Activated effector memory CD4-positive, alpha-beta T cell treated with anti-CD3 and anti-CD28 coated beads, Interleukin-2, amount 50 U/mL, for 16 hours (primary cell): ENCODE results near the gene PTPRCAP.
A peak's percentile ranks its signal among the peaks of the same experiment; 100 is the strongest.
"Not testable (repeated sequence)": the region's sequence is repeated elsewhere in the genome, so short reads cannot be mapped to it uniquely, and the experiment has no call there.

Experiments used
- DNase-seq: peaks from one replicate; pipeline ENCODE4 v3.0.0-alpha.2; 2020

PTPRCAP gene

GRCh38 chr11:67437082-67437808 lies at the start of gene PTPRCAP:
Gene PTPRCAP (minus strand): TSS chr11:67437682. CDS start chr11:67437619, 63 bp downstream.
- peak; percentile 91 for DNase-seq

GRCh38 chr11:67486481-67487195 lies 49.2 kb upstream of the PTPRCAP start:
- DNase-seq: peak; percentile 82

GRCh38 chr11:67485873-67486361 lies 48.4 kb upstream of the PTPRCAP start:
- DNase-seq: peak; percentile 79

GRCh38 chr11:67484847-67485311 lies 47.4 kb upstream of the PTPRCAP start:
- DNase-seq: peak; percentile 88

- DNase-seq: peak; percentile 79
Observed at GRCh38 chr11:67483831-67484665, 46.6 kb upstream of the PTPRCAP start.

- peak; percentile 98 for DNase-seq
Observed at GRCh38 chr11:67482827-67483798, 45.6 kb upstream of the PTPRCAP start, which contains the start of gene AIP. Gene AIP (plus strand): TSS chr11:67483026. CDS start chr11:67483159, 133 bp downstream.

- DNase-seq: no peak
Observed at GRCh38 chr11:67482275-67482826, 44.9 kb upstream of the PTPRCAP start.

GRCh38 chr11:67477344-67478050 lies 40.0 kb upstream of the PTPRCAP start:
- DNase-seq: not testable (repeated sequence)

- DNase-seq: not testable (repeated sequence)
Observed at GRCh38 chr11:67476692-67477091, 39.2 kb upstream of the PTPRCAP start.

GRCh38 chr11:67472882-67473281 lies 35.4 kb upstream of the PTPRCAP start:
- DNase-seq: no peak

- DNase-seq: no peak
Observed at GRCh38 chr11:67470337-67471002, 33.0 kb upstream of the PTPRCAP start.

GRCh38 chr11:67469508-67469811 lies 32.0 kb upstream of the PTPRCAP start:
- no peak for DNase-seq

GRCh38 chr11:67468759-67469507 lies 31.5 kb upstream of the PTPRCAP start, which contains the start of gene TMEM134:
Gene TMEM134 (minus strand): TSS chr11:67469251. CDS start chr11:67469192, 59 bp downstream.
- DNase-seq: peak; percentile 97

GRCh38 chr11:67468456-67468758 lies 30.9 kb upstream of the PTPRCAP start:
- no peak for DNase-seq

- DNase-seq: peak; percentile 75
Observed at GRCh38 chr11:67468056-67468455, 30.6 kb upstream of the PTPRCAP start.

- no peak for DNase-seq
Observed at GRCh38 chr11:67466962-67467771, 29.7 kb upstream of the PTPRCAP start.

GRCh38 chr11:67466367-67466766 lies 28.9 kb upstream of the PTPRCAP start:
- no peak for DNase-seq

GRCh38 chr11:67465530-67465929 lies 28.0 kb upstream of the PTPRCAP start:
- DNase-seq: not testable (repeated sequence)

- DNase-seq: no peak
Observed at GRCh38 chr11:67465189-67465510, 27.7 kb upstream of the PTPRCAP start.
